Lower lobe of right lung (tissue), 2 donors: ENCODE data around the gene KHDC3L. TPM values are rescaled to one million over a fixed set of nuclear protein-coding genes. Genes with fewer than 3 reads are reported as not detected.

Experiments used
- ATAC-seq, 2 donors: fragments of 200-7000 bp; cut with Tn5 transposase; one replicate each; pipeline ENCODE4 v1.9.1; 2020 to 2022; ENCODE audit warnings: mild to moderate bottlenecking in 2 of 2, moderate library complexity in 2 of 2
- DNase-seq: peaks from one replicate; pipeline ENCODE4 v3.0.0-alpha.2; 2020
- H3K27ac ChIP-seq: fragments of 200-600 bp; one replicate; pipeline ENCODE4 v1.8.0; 2022
- H3K27me3 ChIP-seq: fragments of 200-600 bp; one replicate; pipeline ENCODE4 v1.8.0; 2022; ENCODE audit warnings: low read depth
- H3K36me3 ChIP-seq: fragments of 200-600 bp; one replicate; pipeline ENCODE4 v1.8.0; 2022; ENCODE audit warnings: mild to moderate bottlenecking
- H3K4me1 ChIP-seq: fragments of 200-600 bp; one replicate; pipeline ENCODE4 v1.8.0; 2022
- H3K4me3 ChIP-seq: fragments of 200-600 bp; one replicate; pipeline ENCODE4 v1.8.0; 2022; ENCODE audit warnings: mild to moderate bottlenecking
- H3K9me3 ChIP-seq: fragments of 200-600 bp; one replicate; pipeline ENCODE4 v1.8.0; 2022
- intact Hi-C: fragments of 100-400 bp; cut with DNase I; formaldehyde crosslinking; loops from one replicate; pipeline ENCODE4 v1.11.0; 2022
- total RNA-seq: library from RNA; stranded (reverse); fragmentation: NEBNext Ultra II Directional; extraction: Animal tissue kit (Norgen Biotek cat#: 25700); gene quantifications from one replicate; pipeline ENCODE4 v1.2.1, GENCODE V29; 2021
- TF ChIP-seq, protein P1 (sequence below): fragments of 200-600 bp; IDR thresholded peaks from one replicate; pipeline ENCODE4 v1.8.0; 2022; ENCODE audit warnings: antibody characterized with exemption, mild to moderate bottlenecking
- donor health status: DM: no; HTN: yes; CAD: no; lungs with severe emphysema.

Gene KHDC3L
- total RNA-seq, 1 donor from 2014 or later, result not detected

DNA sequence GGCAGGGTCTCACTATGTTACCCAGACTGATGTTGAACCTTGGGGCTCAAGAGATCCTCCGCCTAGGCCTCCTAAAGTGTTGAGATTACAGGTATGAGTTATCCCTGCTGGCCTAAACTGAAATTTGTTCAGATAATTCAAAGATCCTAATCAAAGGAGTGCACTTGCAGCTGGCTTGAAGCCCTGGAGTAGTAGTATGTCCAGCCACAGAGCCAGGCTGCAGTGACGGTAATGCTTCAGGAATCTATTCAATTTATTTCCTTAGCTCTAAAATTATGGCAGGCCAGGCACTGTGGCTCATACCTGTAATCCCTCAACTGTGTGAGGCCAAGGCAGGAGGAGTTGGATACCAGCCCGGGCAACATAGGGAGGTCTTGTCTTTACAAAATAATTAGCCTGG lies 30.8 kb downstream of the KHDC3L start:
- DNase-seq, result no peak
- no peak overlapping the region for H3K27ac ChIP-seq
- ATAC-seq, result no peak
- no peaks in the 10 kb centered on the region for H3K36me3 ChIP-seq
- TF ChIP-seq, protein P1, sequence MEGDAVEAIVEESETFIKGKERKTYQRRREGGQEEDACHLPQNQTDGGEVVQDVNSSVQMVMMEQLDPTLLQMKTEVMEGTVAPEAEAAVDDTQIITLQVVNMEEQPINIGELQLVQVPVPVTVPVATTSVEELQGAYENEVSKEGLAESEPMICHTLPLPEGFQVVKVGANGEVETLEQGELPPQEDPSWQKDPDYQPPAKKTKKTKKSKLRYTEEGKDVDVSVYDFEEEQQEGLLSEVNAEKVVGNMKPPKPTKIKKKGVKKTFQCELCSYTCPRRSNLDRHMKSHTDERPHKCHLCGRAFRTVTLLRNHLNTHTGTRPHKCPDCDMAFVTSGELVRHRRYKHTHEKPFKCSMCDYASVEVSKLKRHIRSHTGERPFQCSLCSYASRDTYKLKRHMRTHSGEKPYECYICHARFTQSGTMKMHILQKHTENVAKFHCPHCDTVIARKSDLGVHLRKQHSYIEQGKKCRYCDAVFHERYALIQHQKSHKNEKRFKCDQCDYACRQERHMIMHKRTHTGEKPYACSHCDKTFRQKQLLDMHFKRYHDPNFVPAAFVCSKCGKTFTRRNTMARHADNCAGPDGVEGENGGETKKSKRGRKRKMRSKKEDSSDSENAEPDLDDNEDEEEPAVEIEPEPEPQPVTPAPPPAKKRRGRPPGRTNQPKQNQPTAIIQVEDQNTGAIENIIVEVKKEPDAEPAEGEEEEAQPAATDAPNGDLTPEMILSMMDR, result no peak
- intact Hi-C loops, result no loop called here
- H3K9me3 ChIP-seq, result no peaks in the 10 kb centered on the region
- no peaks in the 10 kb centered on the region for H3K27me3 ChIP-seq
- H3K4me3 ChIP-seq, result no peak overlapping the region
- peaks cover 4% of the 10 kb centered on the region for H3K4me1 ChIP-seq

DNA sequence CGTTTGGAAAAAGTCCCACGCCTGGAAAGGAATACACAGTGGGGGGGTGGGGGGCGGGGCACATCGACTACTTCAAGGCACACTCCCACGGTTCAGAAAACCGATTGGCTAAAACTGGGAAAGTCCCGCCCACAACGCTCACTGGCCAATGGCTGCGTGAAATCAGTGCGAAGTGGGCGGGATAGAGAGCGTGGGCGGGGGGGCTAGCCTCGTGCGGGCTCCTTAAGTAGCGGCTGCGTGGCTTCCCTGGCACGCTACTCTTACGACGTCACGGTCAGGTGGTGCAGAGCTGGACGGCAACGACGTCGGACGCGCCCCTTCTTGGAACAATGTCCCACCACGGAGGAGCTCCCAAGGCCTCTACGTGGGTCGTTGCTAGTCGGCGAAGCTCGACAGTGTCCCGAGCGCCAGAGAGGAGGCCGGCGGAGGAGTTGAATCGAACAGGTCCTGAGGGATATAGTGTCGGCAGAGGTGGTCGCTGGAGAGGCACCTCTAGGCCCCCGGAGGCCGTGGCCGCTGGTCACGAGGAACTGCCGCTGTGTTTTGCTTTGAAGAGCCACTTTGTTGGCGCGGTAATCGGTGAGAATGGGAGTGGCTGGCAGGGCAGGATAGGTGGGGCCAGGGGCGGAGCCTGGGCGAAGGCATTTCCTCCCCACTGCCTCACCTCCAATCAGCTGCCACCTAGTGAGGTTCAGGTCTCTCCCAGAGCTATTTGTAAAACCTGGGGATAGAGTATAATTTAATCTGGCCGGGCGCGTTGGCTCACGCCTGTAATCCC lies 32.3 kb downstream of the KHDC3L start, which contains the start of gene DDX43:
DDX43 (plus strand) TSS at position 252 of the 778 bp plus-strand sequence; CDS start at position 330, 78 bp downstream.
- Histone ChIP-seq H3K36me3 (no peaks in the 10 kb centered on the region), H3K9me3 (no peaks in the 10 kb centered on the region), H3K27me3 (no peaks in the 10 kb centered on the region), H3K4me1 (no peaks in the 10 kb centered on the region), H3K27ac (peak within 1 kb of the TSS; percentile 81), H3K4me3 (peak within 1 kb of the TSS; percentile 40)
- DNase-seq (peak; percentile 81), ATAC-seq (peak; percentile 56 to 92)
- intact Hi-C loops, result no loop called here
- TF ChIP-seq, protein P1, result no peak

DNA sequence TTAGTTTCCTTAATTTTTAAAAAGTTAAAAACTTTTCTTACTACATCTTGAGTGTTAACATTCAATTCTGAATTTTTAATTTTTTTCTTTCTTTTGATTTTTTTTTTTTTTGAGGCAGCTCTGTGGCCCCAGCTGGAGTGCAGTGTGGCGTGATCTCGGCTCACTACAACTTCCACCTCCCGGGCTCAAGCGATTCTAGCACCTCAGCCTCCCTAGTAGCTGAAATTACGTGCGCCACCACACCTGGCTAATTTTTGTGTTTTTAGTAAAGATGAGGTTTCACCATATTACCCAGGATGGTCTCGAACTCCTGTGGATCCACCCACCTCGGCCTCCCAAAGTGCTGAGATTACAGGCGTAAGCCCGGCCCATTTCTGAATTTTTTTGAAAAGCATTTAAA lies 33.4 kb downstream of the KHDC3L start:
- intact Hi-C loops, result no loop called here
- TF ChIP-seq, protein P1, result no peak
- DNase-seq (no peak), ATAC-seq (no peak)
- no peaks in the 10 kb centered on the region for H3K9me3 ChIP-seq
- H3K36me3 ChIP-seq, result no peaks in the 10 kb centered on the region
- H3K4me3 ChIP-seq, result no peak overlapping the region
- no peaks in the 10 kb centered on the region for H3K27me3 ChIP-seq
- no peaks in the 10 kb centered on the region for H3K4me1 ChIP-seq
- no peak overlapping the region for H3K27ac ChIP-seq

DNA sequence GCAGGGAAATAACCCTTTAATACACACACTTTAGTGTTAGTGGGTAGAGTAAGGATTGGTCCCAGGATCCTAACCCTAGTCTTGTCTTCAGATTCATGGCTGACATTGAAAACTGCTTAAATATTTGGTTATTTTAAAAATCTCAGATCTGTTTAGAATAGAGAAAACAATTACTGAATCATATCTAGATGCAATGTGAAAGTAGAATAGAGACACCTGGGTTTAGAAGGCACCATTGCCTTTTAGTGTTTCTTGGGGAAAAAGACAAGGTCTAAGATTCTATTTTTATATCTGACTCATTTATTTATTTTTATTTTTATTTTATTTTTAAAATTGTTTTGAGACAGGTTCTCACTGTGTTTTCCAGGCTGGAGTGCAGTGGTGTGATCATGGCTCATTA lies 38.2 kb downstream of the KHDC3L start:
- Histone ChIP-seq H3K36me3 (no peaks in the 10 kb centered on the region), H3K4me3 (no peak overlapping the region), H3K4me1 (no peaks in the 10 kb centered on the region), H3K27me3 (no peaks in the 10 kb centered on the region), H3K27ac (no peak overlapping the region), H3K9me3 (no peaks in the 10 kb centered on the region)
- TF ChIP-seq, protein P1, result no peak
- DNase-seq (no peak), ATAC-seq (no peak)
- intact Hi-C loops, result no loop called here

DNA sequence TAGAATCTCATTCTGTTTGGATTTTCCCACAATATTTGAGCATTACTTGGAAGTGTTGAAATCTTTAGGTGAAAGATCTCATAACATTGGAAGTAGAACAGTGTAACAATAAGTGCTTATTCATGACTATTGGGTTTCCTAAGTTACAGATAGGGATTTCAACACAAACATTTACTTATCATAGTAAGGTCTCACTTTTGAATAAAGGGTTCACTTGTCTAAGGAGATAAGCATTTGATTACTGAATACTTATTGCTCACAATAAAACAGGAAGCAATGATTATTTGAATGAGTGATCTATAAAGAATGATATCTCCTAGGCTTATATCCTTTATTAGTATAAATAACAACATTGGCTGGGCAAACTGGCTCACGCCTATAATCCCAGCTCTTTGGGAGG lies 46.9 kb downstream of the KHDC3L start:
- H3K36me3 ChIP-seq, result peaks cover 4% of the 10 kb centered on the region
- no peaks in the 10 kb centered on the region for H3K9me3 ChIP-seq
- no peak for ATAC-seq
- DNase-seq, result no peak
- no peak overlapping the region for H3K27ac ChIP-seq
- no peak overlapping the region for H3K4me3 ChIP-seq
- no peaks in the 10 kb centered on the region for H3K4me1 ChIP-seq
- no peaks in the 10 kb centered on the region for H3K27me3 ChIP-seq
- intact Hi-C loops, result no loop called here
- TF ChIP-seq, protein P1, result no peak
